ENCODE measurements around the gene STK32A. TPM values are rescaled to one million over a fixed set of nuclear protein-coding genes. Genes with fewer than 3 reads are reported as not detected.
"Not testable (repeated sequence)": the region's sequence is repeated elsewhere in the genome, so short reads cannot be mapped to it uniquely, and the experiment has no call there.

The STK32A gene
- total RNA-seq, 1 donor from 2014 or later = 0.23 TPM

DNA sequence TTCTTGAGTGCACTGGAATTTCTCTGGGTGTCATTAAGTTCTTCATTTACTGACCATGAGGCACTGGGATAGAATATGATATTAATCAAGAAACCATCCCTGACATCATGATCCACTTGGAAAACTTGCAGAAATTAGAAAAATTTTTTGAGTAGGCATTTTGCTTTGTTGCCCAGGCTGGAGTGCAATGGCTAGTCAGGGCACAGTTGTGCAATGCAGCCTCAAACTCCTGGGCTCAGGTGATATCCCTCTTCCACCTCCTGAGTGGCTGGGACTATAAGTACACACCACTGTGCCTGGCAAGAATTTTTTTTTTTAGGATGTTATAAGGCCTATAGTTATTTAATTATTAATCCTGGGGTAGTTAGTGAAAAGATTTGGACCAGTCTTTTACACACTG is 106.5 kb downstream of the STK32A start:
- DNase-seq (ENCODE audit: low spot score) (no peak), ATAC-seq (no peak)

DNA sequence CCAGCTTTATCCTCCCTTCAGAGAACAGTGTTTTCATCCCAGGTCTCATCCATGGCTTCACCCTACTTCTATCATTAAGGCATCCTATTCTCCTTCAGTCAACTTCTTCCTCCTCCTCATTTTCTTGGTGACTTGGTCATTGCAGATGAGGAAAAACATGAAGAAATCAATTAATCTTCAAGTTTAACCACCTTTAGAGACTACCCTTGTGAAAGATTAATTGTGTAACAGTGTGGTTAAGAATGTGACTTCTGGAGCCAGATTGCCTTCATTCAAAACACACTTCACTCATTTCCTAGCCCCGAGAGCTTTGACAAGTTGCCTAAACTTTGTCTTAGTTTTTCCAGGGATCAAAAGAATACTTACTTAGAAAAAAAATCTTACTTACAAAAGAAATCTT is 110.0 kb downstream of the STK32A start:
- ATAC-seq (no peak), DNase-seq (ENCODE audit: low spot score) (no peak)

DNA sequence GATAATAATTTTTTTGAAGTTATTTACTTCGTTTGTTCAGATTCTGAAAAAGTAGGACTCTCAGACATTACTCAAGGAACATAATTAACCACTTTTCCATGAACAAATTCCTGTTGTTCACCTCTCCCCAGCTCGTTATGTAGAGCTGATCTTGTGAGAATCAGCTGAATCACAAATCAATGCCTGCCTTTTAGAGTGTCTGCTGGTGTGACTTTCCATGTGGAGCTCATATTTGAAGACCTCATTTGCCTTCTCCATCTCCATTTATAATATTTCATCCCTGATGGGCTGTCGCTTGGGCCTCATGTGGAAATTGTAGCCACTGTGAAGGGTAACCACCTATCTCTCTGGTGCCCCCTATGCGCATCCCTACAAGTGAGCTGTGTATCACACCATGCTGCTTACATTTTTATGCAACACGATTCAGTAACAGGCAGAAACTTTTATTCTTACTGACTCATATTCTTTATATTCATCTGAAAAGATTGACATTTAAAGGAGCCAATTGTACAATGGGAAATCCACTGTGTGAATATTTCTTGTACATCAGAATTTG is 111.3 kb downstream of the STK32A start:
- DNase-seq (ENCODE audit: low spot score) (no peak), ATAC-seq (no peak)

DNA sequence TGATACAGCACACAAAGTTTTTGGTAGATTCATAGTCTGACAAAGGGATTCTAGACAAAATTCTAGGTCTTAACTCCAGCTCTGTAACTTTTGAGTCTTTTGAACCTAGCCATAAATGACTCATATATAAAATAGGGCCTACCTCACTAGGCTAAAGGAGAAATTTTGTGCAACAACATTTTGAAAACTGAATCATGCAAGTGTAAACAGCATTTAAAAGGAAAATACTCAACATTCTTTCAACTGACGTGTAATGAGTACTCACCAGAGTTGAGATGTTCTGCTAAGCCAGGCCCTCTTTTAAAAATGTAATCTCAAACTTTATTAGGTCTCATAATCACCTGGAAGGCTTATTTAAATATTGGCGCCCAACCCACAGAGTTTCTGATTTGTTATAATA is 113.2 kb downstream of the STK32A start:
- DNase-seq (ENCODE audit: low spot score) = no peak
- no peak for ATAC-seq

DNA sequence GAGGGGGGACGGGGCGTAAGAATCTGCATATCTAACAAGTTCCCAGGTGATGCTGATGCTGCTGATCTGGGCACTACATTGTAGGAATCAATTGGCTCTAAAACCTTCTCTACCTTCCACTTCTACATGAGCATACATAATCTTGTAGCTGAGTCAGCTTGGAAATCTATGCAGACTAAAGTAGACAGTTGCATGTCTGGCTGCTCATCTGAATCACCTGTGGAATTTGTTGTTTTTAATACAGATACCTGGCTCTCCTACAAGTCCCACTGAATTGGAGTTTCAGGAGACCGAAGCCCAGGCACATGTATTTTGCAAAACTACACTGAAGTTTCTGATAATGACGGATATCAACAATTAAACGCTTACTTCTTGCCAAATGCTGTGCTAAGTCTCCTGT is 113.6 kb downstream of the STK32A start:
- DNase-seq (ENCODE audit: low spot score) = no peak
- no peak for ATAC-seq

DNA sequence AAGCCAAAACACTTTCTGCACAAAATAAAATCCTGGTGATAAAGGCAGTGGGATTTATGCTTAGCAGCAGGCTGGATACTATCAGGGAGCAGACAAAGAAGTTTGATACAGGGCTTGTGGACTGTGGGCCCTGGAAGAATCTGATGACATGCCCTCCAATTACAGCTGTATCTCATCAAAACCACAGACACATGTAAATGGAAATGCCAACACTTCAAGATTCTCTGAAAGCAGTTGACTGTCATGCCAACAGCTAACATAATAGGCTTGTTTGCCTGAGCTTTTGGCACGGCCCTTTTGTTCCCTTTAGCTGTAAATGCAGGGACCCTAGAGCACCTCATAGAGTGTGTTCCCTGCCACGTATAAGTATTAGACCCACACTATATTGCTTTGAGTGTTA is 114.4 kb downstream of the STK32A start:
- DNase-seq (ENCODE audit: low spot score) (no peak), ATAC-seq (no peak)

DNA sequence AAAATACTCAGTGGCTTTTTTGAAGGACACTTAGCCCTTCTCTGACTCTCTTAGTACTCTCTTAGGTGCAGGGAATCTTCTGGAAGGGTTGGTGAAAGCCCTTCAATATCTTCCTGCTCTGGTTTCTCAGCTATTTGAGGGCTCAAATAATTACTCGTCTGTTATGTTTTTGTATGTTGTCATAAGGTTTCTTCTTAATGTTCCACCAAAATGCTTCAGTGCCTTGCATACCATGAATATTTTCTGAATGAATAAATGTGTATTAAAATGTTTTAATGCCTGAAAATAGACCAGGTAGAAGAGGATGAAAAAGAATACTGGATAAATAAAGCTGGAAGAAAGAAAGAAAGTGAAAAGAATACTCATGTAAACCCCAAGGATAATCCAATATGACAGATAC is 124.3 kb downstream of the STK32A start:
- ATAC-seq = no peak
- DNase-seq (ENCODE audit: low spot score) = no peak

DNA sequence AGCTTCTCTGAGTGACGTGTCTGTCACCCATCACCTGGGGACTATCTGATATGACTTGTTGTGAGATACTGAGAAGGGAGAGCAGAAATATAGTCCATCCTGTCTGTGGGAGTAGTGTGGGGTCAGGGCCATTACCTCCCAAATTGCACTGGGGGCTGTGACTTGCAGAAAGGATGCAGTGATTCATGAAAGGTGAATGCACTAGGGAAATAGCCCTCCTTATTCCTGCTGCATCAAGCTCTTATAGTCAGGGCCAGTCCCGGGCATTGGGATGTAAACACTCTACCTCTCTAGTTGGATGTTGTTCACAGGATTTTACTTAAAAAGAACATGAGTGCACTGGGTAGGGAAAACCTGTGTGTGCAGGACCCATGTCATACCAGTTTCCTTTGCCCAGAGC is 124.8 kb downstream of the STK32A start:
- DNase-seq (ENCODE audit: low spot score) (no peak), ATAC-seq (no peak)

DNA sequence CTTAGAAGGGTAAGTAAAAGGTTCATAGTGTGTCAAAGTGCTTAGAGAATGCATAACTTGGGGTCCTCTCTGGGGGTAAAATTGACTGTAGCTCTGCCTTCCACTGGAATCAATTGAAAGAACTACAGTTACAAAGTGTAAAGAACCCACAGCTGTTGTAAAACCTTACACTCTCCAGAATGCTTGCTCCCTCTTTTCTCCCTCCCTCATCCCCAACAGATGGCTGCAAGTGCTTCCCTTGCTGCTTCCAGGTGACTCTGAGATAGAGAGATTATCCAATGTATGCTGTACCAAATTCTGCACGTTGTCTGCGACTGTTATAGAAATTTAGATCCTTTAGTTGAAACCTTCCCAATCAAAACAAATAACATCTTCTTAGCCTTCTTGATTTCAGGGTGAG is 126.0 kb downstream of the STK32A start:
- ATAC-seq = no peak

DNA sequence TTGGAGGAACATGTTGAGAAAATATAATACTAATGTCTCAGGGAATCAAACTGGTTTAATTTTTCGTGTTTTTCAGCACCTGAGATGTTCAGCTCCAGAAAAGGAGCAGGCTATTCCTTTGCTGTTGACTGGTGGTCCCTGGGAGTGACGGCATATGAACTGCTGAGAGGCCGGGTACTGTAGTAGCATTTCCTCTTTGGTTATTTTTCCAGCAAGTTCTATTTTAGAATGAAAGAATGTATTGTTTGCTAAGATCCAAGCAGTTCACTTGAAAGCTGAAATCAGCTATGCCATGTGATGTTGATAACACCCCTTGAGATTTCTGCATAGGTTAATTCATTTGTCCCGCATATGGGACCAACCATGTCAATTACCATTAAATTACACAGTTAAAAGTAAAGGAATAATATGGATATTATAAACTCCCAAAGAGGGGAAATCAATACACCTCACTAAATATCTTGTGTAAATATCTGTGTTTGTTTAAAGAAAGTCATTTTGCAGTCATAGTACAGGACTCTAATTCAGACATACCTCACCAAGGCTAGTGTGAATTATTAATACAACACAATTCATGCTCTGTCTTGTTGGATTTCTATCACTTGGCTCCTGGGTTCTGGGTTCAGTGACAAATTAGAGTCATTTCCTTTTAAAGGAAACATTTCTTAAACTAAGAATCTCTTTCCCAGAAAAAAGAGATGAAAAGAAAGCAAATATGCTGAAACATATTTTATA is 126.8 kb downstream of the STK32A start:
- no peak for ATAC-seq
- no peak for DNase-seq (ENCODE audit: low spot score)

More for the DNA sequence above, 126.0 kb downstream of the STK32A start:
- DNase-seq (ENCODE audit: low spot score) = no peak

DNA sequence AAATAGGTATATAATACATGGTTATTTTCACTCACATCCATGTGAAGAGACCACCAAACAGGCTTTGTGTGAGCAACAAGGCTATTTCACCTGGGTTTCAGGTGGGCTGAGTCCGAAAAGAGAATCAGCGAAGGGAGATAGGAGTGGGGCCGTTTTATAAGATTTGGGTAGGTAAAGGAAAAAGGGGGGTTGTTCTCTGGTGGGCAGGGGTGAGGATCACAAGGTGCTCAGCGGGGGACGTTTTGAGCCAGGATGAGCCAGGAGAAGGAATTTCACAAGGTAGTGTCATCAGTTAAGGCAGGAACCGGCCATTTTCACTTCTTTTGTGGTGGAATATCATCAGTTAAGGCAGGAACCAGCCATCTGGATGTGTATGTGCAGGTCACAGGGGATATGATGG is 132.6 kb downstream of the STK32A start:
- not testable (repeated sequence) for DNase-seq (ENCODE audit: low spot score); ATAC-seq

DNA sequence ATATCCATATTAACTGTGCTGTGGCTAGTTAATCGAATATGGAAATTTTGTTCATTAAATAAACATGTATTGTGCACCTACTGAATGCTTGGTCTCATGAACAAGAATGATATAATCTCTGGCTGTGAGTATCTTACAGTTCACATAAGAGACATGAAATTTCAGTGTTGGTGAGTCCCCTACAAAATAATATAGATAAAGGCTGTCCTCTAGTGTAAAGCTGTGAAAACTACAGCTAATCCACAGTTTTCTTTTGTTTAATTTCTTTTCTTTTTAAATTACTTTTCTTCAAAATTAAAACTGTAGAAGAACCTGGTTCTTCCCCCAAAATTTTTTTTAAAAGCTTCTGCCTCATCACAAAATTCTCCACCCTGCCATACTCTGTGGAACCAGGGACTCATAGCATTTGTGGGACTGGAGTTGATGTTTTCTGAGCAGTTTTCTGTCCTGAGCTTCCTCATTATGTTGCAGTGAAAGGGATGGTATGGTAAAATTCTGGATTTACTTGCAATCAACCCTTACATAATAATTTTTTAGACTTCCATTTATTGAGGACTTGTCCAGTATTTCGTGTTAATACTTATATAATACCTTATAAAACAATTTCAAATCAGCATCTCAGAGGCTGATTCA is 135.0 kb downstream of the STK32A start:
- ATAC-seq = no peak
- DNase-seq (ENCODE audit: low spot score) = no peak

DNA sequence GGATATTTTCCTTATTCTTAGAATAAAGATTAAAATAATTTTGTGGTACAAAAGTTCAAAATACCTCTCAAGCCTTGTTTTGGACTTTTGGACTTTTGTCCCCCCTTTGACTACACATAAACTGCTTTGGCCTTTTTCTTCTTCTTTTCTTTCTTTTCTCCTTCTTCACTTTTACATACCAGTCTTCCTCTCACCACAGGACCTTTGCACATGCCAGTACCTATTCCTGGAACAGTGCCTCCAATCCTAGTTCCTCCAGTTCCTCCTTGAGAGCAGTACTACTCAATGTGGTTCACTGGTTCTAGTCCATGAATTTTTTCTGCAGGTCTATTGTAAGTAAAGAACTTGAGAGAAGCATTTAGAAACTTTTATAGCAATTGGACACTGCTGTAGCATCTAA is 136.5 kb downstream of the STK32A start:
- no peak for ATAC-seq
- DNase-seq (ENCODE audit: low spot score) = no peak

DNA sequence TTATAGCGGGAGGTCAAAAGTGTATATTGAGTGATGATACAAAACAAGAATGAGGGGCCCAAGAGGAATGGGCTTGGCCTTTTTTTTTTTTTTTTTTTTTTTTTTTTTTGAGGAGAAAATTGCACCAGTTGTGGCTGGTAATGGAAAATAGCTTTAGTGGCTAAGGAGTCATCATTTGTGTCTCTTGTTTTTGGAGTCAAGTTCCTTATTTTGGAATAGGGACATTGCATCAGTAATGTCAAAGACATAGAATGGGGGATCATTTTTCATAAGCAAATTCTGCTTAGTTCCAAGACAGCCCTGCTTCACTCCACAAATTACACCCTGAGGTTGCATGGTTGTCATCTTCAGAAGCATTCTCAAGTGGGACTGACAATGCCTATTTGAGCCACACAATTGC is 137.4 kb downstream of the STK32A start:
- no peak for DNase-seq (ENCODE audit: low spot score)
- no peak for ATAC-seq

DNA sequence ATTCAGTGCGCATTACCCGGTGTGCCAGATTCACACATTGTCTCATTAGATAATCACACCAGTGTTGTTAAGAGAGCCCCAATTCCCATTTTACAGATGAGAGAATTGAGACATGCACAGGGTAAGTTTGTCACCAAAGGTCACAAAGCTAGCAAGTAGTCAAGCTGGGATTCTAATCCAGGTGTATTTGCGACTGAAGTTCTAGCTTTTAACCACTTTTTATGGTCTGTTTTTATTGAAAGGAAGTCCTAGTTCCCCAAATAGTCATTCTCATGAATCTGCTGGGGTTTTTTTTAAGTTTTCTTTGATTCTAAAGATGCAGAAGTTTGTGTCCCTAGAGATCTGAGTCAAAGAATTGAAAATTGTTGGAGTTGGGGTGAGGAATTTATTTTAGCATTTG is 138.5 kb downstream of the STK32A start:
- ATAC-seq = no peak
- no peak for DNase-seq (ENCODE audit: low spot score)

DNA sequence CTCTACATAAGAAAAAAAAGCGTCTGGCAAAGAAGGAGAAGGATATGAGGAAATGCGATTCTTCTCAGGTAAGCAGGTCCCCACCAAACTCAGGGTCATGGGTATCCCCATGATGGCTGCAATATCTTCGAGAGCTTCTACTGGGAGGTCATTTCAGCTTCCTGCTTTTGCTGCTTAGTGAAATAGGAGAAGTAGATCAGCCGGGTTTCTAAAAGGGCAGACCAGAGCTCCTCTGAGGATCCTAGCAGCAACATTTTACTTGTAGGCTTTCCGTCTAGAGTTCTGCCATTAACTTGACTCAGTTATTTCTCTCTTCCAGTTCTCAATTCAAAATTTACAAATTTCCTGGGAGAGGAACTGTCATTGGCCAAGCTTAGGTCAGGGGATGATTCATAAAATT is 140.3 kb downstream of the STK32A start:
- ATAC-seq (no peak), DNase-seq (ENCODE audit: low spot score) (no peak)

DNA sequence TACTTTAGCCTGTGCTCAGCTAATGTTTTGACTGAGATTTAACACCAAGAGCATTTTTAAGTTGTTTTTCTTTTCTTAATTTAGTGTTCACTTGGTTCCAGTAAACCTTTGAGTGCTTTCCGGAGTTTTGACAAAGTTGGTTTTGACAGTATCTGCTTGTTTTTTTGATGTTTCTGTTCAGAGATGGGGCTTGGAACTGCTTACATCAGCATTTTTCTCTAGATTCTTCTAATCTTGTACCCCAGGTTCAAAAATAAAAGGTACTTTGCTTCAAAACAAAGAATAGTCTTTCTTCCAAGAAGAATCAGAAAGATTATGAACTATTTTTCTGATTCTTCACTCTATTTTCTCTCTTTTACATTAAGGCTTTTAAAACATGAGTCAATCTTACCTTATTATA is 142.9 kb downstream of the STK32A start:
- no peak for ATAC-seq

DNA sequence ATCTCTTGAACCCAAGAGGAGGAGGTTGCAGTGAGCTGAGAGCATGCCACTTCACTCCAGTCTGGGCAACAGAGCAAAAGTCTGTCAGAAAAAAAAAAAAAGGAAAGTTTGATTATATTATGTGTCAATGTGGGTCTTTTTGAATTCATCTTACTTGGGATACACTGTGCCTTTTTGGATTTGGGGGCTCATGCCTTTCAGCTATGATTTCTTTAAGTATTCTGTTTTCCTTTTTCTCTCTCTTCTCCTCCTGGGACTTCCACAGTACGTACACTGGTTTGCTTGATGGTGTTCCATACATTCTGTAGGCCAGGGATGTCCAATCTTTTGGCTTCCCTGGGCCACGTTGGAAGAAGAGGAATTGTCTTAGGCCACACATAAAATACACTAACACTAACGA is 146.7 kb downstream of the STK32A start:
- ATAC-seq = no peak
- no peak for DNase-seq (ENCODE audit: low spot score)

More for the DNA sequence above, 142.9 kb downstream of the STK32A start:
- no peak for DNase-seq (ENCODE audit: low spot score)

DNA sequence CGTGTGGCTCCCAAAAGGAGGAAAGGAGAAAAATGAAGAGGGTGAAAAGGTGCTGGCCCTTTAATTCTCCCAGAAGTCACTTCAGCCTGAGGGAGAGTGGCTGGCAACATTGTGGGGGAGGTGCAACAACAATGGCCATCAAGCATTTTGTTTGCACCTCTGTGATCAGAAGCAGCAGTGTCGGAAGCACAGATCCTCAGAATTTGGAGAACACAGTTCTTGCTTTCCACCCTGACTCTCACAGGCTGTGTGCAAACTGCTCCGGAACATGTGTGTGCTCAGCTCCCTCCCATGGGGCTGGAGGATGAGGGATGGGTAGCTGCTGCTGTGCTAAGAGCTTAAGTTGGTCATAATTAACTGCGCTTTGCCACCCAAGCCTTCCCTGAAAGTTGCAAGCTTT is 147.9 kb downstream of the STK32A start:
- DNase-seq (ENCODE audit: low spot score) = no peak
- no peak for ATAC-seq

DNA sequence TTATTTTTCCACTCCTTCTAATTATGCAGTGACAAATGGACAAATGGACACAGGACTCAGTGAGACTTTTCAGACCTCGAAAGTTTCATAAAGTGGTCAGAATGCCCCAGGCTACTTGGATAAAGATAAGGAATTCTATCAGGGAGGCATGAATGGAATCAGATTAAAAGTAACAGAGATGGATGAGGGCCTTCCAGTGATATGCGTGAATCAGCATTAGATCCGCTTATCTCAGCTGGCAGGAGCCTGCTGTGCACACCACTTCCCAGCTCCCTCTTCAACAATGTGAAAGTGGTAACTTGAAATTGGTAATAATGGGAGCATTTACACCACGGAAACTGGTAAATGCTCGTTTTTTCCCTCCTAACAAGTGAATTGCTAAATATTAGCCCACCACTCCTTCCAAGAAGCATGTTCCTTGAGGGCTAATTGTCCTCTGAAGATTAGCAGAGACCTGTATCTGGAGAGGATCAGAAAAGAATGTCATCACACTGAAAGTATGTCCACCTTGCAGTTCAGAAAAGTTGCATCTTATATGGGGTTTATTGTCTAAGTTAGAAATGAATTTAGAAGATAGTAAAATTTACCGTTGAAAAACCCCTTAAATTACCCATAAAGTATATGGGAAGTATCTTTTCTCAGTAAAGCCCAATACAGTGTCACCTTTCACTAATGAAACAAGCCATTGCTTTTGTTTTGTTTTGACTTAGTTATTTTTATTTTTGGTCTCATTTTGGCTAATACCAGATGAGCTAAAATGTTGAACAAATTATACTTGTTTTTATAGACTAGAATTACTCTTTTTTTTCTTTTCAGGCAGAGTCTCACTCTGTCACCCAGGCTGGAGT is 149.7 kb downstream of the STK32A start:
- DNase-seq (ENCODE audit: low spot score) (no peak), ATAC-seq (no peak)

DNA sequence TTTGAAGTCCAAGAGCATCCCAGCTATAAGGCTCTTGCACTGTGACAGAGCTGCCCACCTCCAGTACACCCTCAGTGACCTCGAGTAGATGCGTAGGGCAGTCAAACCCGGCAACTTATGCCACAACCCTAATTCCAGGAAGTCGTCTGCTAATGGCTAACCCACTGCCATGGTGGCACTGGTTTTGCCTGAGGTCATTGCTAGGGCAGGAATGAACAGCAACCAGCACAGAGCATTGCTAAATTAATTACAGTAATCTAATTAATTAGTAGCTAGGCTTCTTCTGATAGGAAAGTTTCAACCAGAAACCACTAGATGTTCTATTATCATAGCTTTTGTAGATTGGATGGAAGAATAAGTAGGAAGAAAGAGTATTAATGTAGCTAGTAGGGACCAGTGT is 152.3 kb downstream of the STK32A start:
- no peak for DNase-seq (ENCODE audit: low spot score)
- ATAC-seq = no peak
